HG03103 (cell line): ENCODE measurements around the gene FCAMR.

Experiments used
- ATAC-seq: cut with Tn5 transposase; IDR thresholded peaks from one replicate; pipeline ENCODE4 v1.9.1; 2021; ENCODE audit warnings: low read depth; ENCODE audit not compliant: unreplicated experiment

FCAMR gene

GRCh38 chr1:206912445-206913095 lies 57.7 kb downstream of the FCAMR start:
- ATAC-seq = no peak

DNA sequence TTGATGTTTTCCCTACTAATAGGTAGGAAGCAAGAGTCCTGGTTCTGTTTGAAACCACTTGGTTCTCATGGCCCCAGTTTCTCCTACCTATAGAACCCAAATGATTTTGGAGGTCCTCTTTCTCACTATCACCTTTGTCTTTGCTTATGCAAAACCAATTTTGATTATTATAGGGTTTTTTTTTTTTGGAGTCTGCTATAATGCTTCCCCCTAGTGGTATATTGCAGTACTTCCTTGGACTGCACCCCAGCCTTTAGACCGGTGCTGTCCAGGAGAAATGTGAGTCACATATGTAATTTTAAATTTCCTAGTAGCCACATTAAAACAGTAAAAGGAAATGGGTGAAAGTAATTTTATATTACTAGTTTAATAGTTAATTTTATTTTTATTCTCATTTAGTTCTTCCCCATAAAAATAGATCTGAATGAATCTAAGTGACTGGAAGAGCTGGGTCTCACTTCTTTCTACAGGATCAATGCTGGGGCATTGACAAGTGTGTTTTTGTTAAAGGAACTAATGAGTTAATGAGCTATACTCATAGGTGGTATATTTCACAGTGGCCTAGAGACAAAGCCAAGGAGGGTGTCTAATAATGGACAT lies 59.1 kb downstream of the FCAMR start:
- ATAC-seq = no peak

DNA sequence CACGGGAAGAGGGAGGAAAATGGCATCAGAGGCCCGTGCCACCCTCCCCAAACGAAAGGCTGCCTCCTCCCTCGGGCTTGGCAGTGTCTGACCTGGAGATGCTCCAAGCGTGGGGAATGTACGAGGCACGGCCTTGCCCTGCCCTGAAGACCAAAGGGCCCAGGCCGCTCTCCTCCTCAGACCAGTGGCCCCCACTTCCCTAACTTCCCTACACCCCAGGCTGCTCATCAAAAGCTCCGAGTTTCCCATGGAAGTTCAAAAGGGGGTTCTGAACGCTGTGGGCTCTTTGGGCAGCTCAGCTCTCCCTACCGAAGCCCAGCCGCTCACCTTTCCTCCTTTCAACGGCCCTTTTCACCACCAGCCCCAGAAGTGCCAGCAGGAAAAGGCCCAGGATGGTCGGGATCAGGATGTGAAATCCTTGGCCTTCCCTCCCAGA lies 60.4 kb downstream of the FCAMR start:
- no peak for ATAC-seq

- no peak for ATAC-seq
These were observed 60.9 kb downstream of the FCAMR start for GRCh38 chr1:206909161-206909882.

GRCh38 chr1:206908038-206908437 lies 62.2 kb downstream of the FCAMR start:
- no peak for ATAC-seq
